OCI-LY1 (cell line): Measurements from ENCODE around the gene CALB2.

Experiments
- H2AFZ ChIP-seq: fragments of 200-600 bp; sonication (generic), shearing (Covaris generic); 2 replicates; pipeline ENCODE4 v1.6.0; 2014; ENCODE audit warnings: antibody characterized with exemption, mild to moderate bottlenecking, low read length
- H3F3A ChIP-seq: fragments of 200-600 bp; sonication (generic), shearing (Covaris generic); 2 replicates; pipeline ENCODE4 v1.6.0; 2014; ENCODE audit warnings: mild to moderate bottlenecking, antibody characterized with exemption, low read length, moderate library complexity; ENCODE audit not compliant: insufficient read depth
- H3K27ac ChIP-seq: fragments of 200-600 bp; sonication (generic); 2 replicates; pipeline ENCODE4 v1.5.1; 2014; ENCODE audit warnings: low read length, mixed run types, mild to moderate bottlenecking, low read depth; ENCODE audit not compliant: poor library complexity, severe bottlenecking
- H3K27me3 ChIP-seq: fragments of 200-600 bp; sonication (generic); 2 replicates; pipeline ENCODE4 v1.6.0; 2014; ENCODE audit warnings: antibody characterized with exemption, mild to moderate bottlenecking, low read length, moderate library complexity; ENCODE audit not compliant: insufficient read depth
- H3K36me3 ChIP-seq: fragments of 200-600 bp; sonication (generic); 2 replicates; pipeline ENCODE4 v1.6.1; 2014; ENCODE audit warnings: mild to moderate bottlenecking, antibody characterized with exemption, low read length, moderate library complexity, mixed read lengths; ENCODE audit not compliant: insufficient read depth
- H3K4me1 ChIP-seq: fragments of 200-600 bp; sonication (generic); 2 replicates; pipeline ENCODE4 v1.5.1; 2014; ENCODE audit warnings: mild to moderate bottlenecking, low read length, moderate library complexity; ENCODE audit not compliant: insufficient read depth, severe bottlenecking
- H3K4me2 ChIP-seq: fragments of 200-600 bp; sonication (generic), shearing (Covaris generic); 2 replicates; pipeline ENCODE4 v1.6.1; 2014; ENCODE audit warnings: low read length
- H3K4me3 ChIP-seq: fragments of 200-600 bp; sonication (generic); 2 replicates; pipeline ENCODE4 v1.5.1; 2014; ENCODE audit warnings: low read length, low read depth, mild to moderate bottlenecking, mixed read lengths; ENCODE audit not compliant: poor library complexity, severe bottlenecking
- H3K79me2 ChIP-seq: fragments of 200-600 bp; shearing (Covaris generic); 2 replicates; pipeline ENCODE4 v1.6.1; 2016; ENCODE audit warnings: mixed run types, low read length, mixed read lengths; ENCODE audit not compliant: insufficient read depth
- H3K9ac ChIP-seq: fragments of 200-600 bp; sonication (generic), shearing (Covaris generic); 2 replicates; pipeline ENCODE4 v1.6.1; 2014; ENCODE audit warnings: mild to moderate bottlenecking, low read length, mixed read lengths
- H3K9me2 ChIP-seq: fragments of 200-600 bp; sonication (generic), shearing (Covaris generic); 2 replicates; pipeline ENCODE4 v1.6.1; 2014; ENCODE audit warnings: low read depth, mild to moderate bottlenecking, low read length, mixed read lengths
- H3K9me3 ChIP-seq: fragments of 200-600 bp; shearing (Covaris generic); 2 replicates; pipeline ENCODE4 v1.6.1; 2014; ENCODE audit warnings: low read length, mixed read lengths
- H4K20me1 ChIP-seq: fragments of 200-600 bp; sonication (generic), shearing (Covaris generic); 2 replicates; pipeline ENCODE4 v1.6.0; 2016; ENCODE audit warnings: mild to moderate bottlenecking, low read length; ENCODE audit not compliant: insufficient read depth
- CTCF ChIP-seq: fragments of 200-600 bp; sonication (generic), shearing (Covaris generic); IDR thresholded peaks from 2 replicates; pipeline ENCODE4 v1.5.1; 2017; ENCODE audit warnings: mild to moderate bottlenecking, antibody characterized with exemption, low read length, moderate library complexity, mixed read lengths
- EZH2 ChIP-seq: fragments of 200-600 bp; sonication (generic), shearing (Covaris generic); IDR thresholded peaks from 2 replicates; pipeline ENCODE4 v1.8.0; 2017; ENCODE audit warnings: borderline replicate concordance, mixed run types, mild to moderate bottlenecking, antibody characterized with exemption, low read length, moderate library complexity, mixed read lengths

The CALB2 gene

GRCh38 chr16:71409011-71409775 lies 50.7 kb downstream of the CALB2 start:
- Histone ChIP-seq H2AFZ (no peak overlapping the region), H3F3A (no peaks in the 10 kb centered on the region), H3K9me2 (no peaks in the 10 kb centered on the region), H3K4me1 (no peaks in the 10 kb centered on the region), H3K9ac (no peak overlapping the region), H3K9me3 (no peaks in the 10 kb centered on the region), H3K27me3 (no peaks in the 10 kb centered on the region; the same call in 1 of the 2 replicates), H4K20me1 (no peaks in the 10 kb centered on the region), H3K36me3 (no peaks in the 10 kb centered on the region), H3K4me2 (no peak overlapping the region), H3K4me3 (no peak overlapping the region), H3K79me2 (no peaks in the 10 kb centered on the region), H3K27ac (no peak overlapping the region)
- TF ChIP-seq EZH2 (no peak), CTCF (no peak)

- Histone ChIP-seq H3K9me2 (no peaks in the 10 kb centered on the region), H3K27ac (no peak overlapping the region), H3K79me2 (no peaks in the 10 kb centered on the region), H3K4me2 (no peak overlapping the region), H3K4me1 (no peaks in the 10 kb centered on the region), H3K9ac (no peak overlapping the region), H2AFZ (no peak overlapping the region), H3K4me3 (no peak overlapping the region), H3F3A (no peaks in the 10 kb centered on the region), H3K27me3 (no peaks in the 10 kb centered on the region; the same call in 1 of the 2 replicates), H3K9me3 (no peaks in the 10 kb centered on the region), H4K20me1 (no peaks in the 10 kb centered on the region), H3K36me3 (no peaks in the 10 kb centered on the region)
- no peak for TF ChIP-seq CTCF
Measured at GRCh38 chr16:71410146-71410545, 51.6 kb downstream of the CALB2 start.

- Histone ChIP-seq H3K9me2 (no peaks in the 10 kb centered on the region), H3K27me3 (no peaks in the 10 kb centered on the region), H3K27ac (no peak overlapping the region), H3K4me3 (no peak overlapping the region), H3K4me1 (no peaks in the 10 kb centered on the region), H3K4me2 (no peak overlapping the region), H3K36me3 (no peaks in the 10 kb centered on the region), H3K9me3 (no peaks in the 10 kb centered on the region), H4K20me1 (no peaks in the 10 kb centered on the region), H3F3A (no peaks in the 10 kb centered on the region), H3K9ac (no peak overlapping the region), H3K79me2 (no peaks in the 10 kb centered on the region), H2AFZ (no peak overlapping the region)
- TF ChIP-seq CTCF: peak; percentile 90
- no peak for TF ChIP-seq EZH2
Measured at GRCh38 chr16:71412270-71413160, 54.0 kb downstream of the CALB2 start.
